CD4-positive, alpha-beta T cell treated with Interleukin-21 for 1 hour (primary cell): Measurements from ENCODE around the gene HES2.
"Not testable (repeated sequence)": the region's sequence is repeated elsewhere in the genome, so short reads cannot be mapped to it uniquely, and the experiment has no call there.

Source experiments
- DNase-seq: peaks from one replicate; pipeline ENCODE4 v3.0.0-alpha.2; 2020

HES2 gene

GRCh38 chr1:6384135-6384534 is 35.6 kb downstream of the HES2 start:
- DNase-seq = no peak

- DNase-seq = no peak
Measured at GRCh38 chr1:6380037-6380436, 39.7 kb downstream of the HES2 start.

- no peak for DNase-seq
Measured at GRCh38 chr1:6378096-6378746, 41.5 kb downstream of the HES2 start.

GRCh38 chr1:6373961-6374720 is 45.6 kb downstream of the HES2 start:
- no peak for DNase-seq

- DNase-seq = not testable (repeated sequence)
Measured at GRCh38 chr1:6372236-6372635, 47.5 kb downstream of the HES2 start.

GRCh38 chr1:6370006-6370405 is 49.7 kb downstream of the HES2 start:
- DNase-seq = no peak

- no peak for DNase-seq
Measured at GRCh38 chr1:6367381-6368012, 52.2 kb downstream of the HES2 start.

- peak; percentile 73 for DNase-seq
Measured at GRCh38 chr1:6365047-6365446, 54.7 kb downstream of the HES2 start.

- DNase-seq = peak; percentile 37
Measured at GRCh38 chr1:6363085-6363884, 56.4 kb downstream of the HES2 start.
